Iris pigment epithelial cell (primary cell): ENCODE measurements around the gene PLEKHH1.

Source experiments
- DNase-seq: peaks from one replicate; pipeline ENCODE4 v3.0.0-alpha.2; 2011; ENCODE audit warnings: low read depth

PLEKHH1 gene

DNA sequence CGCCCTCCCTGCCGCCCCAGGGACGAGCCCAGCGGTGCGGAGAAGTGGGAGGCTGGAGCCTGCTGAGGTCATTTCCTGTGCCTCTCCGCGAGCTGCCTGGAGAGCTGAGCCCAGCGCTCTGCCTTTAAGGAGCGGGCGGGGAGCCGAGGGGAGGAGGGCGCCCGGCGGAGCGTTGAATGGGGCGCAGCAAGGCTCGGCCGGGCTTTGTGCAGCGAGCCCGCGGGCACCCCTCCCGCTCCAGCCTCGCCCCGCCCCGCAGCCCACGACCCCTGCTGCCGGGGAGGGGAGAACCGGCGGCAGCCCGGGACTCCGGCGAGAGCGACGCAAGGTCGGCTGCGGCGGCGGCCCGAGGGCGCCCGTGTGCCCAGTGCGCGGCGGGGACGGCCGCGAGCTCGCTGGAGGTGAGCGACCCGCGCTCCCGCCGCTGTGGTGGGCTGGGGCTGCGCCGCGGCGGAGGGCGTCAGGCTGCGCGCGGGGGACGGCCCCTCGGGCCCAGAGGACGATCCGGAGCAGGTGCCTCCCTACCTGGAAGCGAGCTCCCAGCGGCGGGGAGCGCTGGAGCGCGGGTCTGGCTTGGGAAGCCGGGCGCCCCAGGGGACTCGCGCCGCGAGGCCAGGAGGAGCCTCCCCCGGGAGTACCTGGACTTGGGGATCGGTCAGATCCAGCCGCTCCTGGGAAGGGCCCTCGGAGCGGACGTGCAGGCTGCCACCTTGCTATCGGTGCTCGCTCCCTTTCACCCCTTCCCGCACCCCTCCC is at the start of gene PLEKHH1:
Gene PLEKHH1 (plus strand): TSS at position 293 of the 756 bp plus-strand sequence. CDS start 8,578 bp downstream, outside the sequence.
- peak; percentile 77 for DNase-seq

DNA sequence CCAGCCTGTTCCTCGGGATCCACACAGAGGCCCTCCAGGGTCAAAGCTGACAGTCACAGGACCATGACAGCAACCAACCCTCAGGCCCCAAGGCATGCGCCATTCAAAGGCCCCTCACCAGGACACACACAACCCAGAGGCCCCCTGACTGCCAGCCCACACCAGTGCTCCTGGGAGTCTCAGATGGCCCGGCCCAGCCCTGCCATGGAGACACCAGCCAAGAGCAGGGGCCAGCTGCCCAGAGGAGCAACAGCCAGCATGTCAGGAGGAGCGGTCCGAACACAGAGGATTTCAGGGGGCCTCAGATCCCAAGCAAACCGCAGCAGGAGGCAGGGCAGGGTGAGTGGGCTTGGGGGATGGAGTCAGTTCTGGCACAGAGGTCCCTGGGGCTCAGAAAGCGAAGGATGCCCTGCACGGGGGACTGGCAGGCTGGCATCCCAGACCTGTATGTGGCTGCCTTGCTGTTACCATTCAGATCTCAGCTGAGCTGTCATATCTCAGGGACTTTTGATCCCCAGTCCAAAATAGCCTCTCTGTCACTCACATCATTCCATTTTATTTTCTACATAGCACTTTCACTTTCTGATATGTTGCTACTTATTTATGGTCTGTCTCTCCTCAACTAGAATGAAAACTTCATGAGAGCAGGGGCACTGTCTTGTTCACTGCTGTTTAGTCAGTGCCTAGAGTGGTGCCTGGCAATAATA is 49.4 kb upstream of the PLEKHH1 start:
- DNase-seq = no peak

DNA sequence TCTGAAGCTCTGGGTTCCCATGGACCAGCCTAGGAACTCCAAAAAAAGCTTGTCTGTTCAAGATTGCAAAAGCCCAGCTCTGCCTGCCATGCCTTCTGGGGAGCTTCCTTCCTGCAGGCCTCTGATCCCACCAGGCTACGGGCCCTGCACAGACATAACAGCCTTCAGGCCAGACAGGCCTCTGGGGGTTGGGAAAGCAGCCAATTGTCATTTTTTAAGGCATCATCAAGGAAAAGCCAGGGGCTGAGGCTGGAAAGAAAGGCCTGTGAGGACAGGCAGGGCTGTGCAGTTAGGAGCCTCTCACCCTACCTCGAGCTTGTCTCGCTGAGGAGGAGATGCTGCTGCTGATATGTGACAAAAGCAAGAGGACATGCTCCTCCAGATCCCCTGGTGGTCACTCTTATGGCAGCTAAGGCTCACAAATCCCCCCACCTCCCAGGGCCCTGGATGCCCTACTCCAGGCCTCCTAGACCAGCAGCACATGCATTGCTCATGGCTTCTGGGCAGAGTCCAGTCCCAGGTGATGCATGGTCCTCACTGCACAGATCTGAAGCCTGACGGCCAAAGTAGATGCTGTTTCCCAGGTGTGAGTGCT is 47.5 kb upstream of the PLEKHH1 start:
- DNase-seq = peak; percentile 48

DNA sequence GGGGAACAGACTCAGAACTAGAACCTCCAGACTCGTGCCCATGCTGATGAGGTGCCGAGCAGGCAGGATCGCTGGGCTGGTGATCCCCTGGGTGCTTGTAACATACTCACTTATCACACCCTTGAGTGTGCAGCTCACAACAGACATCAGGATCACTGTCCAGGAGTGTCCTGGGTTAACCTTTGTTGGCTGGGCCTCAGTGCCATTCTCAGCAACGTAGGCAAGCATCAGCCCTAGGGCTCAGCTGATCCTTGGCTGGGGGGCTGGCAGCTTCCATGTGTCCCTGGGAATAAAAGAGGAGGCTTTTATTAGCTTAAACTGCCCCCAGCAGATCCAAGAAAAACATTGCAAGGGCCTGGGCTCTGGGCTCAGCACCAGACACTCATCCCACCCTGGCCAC is 46.2 kb upstream of the PLEKHH1 start:
- DNase-seq = no peak

DNA sequence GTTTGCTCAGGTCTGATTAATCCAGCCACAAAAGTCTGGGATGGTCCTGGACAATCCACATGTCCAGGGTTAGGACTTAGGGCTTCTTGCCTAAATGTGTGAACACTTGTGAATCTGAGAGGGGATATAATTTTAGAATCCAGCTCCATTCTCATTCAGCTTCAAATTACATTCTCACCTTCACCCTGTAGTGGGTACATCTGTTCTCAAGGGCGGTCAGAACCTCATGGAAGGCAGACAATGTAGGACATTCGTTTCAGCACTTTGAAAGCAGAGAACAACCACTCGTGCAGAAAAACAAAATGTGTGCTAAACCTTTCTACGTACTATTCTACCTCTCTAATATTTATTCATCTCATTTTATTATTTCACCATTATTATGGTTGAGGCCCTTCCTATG is 45.8 kb upstream of the PLEKHH1 start:
- DNase-seq = no peak

DNA sequence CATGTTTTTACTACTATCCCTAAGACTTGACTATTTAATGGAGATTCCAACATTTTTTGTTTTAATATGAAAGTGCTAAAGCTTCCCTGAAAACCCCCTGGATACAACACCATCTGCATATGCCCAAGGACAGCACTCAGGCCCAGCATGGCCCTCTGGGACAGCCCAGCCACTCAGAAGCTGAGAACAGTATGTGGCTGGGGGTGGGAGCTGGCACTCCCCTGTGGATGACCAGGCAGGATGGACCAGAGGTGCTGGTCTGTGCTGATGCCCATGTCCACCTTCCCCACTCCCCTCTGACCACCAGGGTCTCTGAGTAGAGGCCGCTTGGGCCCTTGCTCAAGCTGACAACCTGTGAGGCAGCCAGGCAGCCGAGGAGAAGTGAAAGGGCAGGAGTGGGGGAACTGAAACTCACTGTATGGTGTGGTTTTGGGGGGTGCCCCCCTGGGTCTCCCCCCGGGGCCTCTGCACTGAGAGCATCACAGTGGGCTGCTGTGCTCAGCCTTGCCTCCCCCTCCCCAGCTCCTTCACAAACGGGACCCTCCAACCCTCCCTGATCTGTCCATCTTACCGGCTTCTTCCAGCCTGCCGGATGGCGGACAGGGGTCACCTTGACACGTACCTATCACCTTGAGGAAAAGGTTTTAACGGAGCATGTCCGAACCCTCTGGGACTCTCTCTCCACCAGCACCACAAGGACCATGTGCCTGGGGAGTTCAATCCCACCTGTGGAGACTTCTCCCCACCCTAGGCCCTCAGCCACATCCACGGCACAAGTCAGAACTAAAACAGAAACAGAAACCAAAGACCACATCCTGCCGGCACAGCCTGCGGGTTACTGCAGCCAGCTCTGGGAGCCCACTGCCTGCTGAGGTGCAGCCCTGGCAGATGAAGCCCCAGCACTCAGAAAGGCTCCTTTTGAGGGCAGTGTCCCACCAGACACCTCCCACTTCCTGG is 44.9 kb upstream of the PLEKHH1 start, which contains the start of gene TMEM229B:
Gene TMEM229B (minus strand): TSS at position 785 of the 957 bp plus-strand sequence. CDS start 14,798 bp downstream, outside the sequence.
- peak; percentile 12 for DNase-seq

DNA sequence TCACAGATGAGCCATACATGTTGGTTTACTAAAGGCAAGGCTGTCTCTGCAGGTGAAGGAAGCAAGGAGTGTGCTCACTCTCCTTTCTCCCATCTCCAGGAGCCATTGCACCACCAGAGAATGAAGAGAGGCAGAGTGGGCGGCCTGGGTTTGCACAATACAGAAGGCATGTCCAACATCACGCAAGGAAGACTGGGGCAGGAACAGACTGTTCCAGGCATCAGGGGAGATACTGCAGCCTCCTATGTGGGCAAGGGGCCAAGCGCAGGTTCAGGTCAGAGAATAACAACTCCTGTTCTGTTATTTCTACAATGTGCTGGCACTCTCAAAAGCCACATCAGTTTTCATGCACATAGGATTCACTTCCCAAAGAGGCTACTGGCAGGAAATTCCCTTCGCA is 42.9 kb upstream of the PLEKHH1 start:
- DNase-seq = peak; percentile 6

DNA sequence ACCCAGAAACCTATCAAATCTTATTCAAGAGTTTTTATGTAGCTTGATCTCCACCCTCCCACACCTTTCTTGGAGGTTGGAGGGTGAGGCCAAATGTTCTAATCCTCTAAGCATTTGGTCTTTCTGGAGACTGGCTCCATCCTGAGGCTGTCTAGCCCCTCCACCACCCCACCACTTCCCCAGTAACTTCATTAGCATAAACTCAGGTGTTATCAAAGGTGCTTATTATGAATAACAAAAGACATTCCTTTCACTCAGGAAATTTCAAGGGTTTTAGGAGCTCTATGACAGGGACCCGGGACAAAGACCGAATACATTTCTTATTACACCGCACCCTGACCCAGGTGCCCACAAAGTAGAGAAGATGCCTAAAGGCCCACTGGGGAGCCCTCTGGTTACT is 41.8 kb upstream of the PLEKHH1 start:
- DNase-seq = no peak

DNA sequence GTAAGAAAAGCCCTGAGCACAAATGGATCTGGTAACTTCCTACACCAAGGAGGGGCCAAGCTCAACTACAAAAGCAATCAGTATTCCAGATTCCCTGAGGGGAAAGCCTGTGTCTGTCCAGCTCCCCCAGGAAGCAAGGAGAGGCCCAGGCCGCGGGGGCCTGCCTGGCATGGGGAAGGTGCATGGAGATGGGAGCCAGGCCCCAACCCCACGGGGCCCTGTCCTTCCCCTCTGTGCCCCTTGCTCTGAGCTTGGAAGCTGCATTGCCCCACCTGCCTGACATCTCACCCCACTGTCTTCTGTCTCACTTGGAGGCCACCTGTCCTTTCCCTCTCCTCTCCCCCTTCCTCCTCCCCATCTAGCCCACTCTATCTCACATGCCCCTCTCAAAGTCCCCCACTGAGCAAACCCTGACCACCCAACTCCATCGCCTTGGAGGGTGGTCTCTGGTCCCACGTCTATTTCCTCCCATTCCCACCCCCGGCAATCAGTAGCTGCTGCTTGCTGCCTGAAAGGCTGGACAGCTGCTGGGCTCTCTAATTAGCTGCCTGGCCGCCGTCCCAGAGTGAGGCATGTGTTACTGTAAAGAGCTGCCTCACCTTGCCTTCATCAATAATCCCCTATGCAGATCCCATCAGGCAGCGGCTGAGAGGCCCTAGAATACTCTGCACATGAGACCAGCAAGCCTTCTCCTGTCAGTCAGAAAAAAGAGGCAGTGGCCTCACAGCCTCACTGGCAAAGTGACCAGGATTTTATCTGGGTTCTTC is 41.2 kb upstream of the PLEKHH1 start:
- no peak for DNase-seq

DNA sequence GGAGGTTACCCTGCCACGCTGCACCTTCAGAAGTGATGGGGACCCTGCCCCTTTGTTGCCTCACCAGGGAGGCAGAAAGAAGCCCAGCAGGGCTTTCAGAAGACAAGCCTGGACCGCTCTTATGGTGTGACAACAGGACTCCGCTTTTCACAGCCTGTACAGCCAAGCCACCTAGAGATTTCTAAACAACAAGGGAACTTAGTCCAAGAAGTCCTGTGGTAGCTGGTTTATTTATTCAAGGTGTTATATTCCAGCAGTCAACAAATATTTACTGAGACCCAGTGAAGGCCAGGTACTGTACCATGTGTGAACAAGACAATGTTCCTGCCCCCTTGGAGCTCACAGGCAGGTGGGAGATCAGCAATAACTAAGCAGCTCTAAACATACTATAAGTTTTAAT is 40.6 kb upstream of the PLEKHH1 start:
- DNase-seq = no peak

DNA sequence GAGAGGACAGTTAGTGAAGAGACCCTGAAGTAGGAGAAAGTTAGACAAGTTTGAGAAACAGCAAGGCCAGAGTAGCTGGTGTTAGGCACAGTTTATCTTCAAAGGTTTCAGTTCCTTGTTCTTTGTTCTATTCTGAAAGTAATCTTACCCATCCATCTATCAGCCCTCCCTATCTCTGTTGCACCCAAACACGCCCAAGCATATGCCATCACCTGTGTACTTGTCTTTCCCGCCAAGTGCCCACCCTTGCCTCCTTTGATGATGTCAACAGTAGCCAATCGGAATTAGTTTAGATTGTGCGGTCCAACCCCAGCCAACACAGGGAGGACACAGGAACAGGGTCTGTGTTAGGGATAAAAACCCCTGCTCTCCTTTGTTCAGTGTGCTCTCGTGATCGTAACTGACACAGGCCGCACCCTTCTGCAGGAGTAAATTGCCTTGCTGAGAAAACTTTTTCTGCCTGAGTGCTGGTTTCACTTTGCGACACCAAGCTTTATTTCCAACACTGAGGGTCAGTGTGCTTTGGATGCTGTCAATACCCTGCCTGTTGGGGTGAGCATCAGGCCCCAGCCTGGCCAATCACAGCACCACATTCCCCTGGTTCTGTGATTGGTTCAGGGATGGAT is 39.9 kb upstream of the PLEKHH1 start:
- DNase-seq = no peak

DNA sequence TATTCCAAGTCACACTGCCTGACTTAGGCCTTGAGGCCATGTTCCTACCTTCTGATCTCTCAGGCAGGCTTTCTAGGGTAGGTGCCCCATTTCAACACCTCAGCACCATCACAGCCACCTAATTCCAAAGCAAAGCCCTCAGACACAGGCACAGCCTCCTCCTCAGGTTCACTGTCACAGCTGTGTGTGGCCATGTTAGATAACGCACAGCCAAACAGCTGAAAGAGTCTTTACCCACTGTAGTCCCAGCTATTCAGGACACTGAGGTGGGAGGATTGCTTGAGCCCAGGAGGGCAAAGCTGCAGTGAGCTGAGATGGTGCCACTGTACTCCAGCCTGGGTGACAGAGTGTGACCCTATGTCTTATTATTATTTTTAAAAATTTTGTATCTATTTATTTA is 37.3 kb upstream of the PLEKHH1 start:
- no peak for DNase-seq

DNA sequence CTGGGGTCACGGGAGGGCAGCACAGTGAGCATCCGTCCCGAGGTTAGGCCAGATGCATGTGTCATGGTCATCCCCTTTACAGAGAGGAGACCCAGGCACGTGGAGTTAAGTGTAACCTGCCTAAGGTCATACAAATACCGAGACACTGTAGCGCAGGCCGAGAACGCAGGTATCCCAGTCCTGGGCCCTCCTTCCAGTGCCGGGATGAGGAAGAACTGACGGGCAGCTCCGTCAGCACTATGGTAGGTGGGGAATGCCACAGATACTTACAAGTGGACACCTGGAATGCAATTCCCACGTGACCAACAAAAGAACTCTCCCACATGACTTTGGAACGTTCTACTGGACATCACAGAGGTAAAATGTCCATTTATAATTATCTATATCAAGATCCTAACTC is 35.9 kb upstream of the PLEKHH1 start:
- no peak for DNase-seq

DNA sequence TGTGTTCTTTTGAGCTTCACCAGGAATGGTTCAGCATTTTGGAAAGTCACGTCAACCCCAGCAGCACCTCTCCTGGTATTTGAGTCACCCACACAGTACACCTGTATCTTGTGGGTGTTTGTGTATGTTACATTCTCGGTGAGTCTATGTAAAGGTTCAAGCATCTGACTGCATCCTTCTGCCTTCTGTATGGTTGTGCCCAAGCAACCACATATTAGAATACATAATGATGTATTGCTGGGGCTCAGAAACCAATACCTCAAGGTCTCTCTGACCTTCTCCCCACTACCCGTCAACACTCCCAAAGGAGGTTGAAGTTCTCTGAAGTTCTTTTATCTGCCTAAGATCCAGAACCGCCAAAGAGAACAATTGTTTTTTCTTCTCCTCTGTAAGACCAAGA is 35.4 kb upstream of the PLEKHH1 start:
- DNase-seq = no peak

DNA sequence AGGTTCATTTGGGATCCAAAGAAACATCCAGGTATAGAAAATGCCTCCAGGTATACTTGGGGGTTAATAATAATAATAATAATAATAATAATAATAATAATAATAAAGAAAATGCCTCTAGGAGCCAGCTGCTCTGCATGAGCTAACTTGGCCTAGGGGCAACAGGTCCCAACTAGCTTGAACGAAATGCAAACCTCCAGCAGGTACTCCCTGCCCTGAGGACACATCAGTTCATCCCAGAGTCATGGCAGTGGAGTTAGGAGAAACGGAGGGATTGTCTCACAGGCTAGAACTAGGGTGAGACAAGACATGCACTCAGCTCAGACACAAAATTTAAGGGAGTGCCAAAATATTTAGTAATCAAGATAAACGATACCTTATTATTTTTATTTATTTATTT is 32.1 kb upstream of the PLEKHH1 start:
- DNase-seq = no peak

DNA sequence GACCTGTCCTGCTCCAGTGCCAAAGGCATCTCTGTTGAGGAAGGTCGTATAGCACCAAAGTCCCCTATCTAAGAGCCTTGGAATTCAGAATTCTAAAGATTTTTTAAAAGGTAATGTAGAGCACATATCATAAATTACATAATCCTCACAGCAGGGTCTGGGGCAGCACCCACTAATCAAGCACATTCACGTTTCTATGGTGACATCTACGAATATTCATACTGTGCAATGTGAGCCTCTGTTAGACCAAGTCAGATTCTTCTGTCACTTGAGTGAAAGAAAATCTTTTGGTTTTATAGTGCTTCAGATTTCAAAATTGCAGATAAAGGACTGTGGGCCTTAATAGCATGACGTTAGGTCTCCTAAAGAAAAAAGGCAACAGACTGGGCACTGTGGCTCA is 31.4 kb upstream of the PLEKHH1 start:
- DNase-seq = no peak

DNA sequence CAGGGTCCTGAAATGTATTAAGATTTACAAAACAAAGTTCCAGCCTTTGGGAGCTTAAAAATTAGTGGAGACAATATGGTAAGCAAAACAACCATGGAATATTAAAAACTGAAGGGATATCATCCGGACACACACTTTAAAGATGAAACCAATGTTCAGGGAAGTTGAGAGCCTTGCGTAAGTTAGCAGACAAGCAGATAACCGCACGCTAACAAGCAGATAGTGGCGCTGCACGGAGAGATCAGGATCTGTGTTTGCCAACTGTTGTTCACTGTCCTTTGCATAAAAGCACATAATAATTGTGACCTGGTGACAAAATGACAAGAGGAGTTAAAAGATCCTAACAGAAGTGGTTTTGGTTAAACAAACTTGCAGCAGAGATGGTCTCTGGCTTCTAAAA is 30.2 kb upstream of the PLEKHH1 start:
- DNase-seq = no peak

DNA sequence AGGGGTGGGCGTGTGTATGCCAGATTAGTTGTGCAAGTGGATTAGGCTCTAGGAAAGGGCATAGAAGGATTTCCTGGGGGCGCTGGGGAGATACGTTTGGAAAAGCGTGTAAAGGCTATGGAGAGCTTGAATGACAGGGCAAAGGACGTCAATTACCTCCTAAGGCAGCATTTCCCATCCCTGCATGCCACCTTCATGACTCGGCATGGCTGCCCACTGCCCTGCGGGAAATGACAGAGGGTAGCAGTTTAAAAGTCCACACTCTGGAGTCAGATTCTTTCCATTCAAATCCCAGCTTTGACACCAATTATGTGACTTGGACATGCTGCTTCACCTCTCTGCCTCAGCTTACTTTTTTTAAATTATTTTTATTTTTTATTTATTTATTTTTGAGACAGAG is 29.8 kb upstream of the PLEKHH1 start:
- no peak for DNase-seq

DNA sequence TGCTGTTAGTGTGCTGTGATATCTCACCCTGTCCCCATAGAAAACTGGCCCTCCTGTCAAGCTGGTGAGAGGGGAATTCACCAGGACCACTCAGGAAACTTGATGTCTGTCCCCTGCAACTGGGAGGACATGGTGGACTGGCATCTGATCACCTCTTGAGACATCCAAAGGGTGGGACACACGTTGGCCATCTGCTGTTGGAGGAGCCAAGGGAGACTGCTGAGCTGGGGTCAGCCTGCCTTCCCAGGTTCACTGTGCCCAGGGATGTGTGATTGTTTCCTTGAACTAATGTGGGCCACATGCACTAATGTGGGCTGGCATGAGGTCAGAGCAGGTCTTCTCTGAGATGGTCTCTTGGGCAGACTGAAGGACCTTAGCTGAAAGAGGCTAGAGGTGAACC is 27.8 kb upstream of the PLEKHH1 start:
- no peak for DNase-seq

DNA sequence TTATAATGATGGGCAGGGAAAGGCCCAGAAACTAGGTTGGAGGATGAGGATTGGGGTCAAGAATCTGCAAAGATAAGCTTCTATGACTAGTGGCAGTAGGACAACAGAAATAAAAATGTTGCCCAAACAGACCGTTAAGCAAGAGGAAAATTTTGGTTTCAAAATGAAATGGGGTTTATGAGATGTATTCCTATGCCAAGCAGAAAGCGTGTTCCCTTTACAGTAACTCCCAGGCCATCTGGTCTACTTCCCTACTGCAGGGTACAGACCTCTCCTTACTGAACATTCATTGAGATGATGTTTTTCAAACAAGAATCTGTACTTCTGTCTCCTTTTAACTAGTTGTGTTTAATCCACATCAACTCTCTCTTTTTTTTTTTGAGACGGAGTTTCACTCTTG is 24.1 kb upstream of the PLEKHH1 start:
- no peak for DNase-seq

DNA sequence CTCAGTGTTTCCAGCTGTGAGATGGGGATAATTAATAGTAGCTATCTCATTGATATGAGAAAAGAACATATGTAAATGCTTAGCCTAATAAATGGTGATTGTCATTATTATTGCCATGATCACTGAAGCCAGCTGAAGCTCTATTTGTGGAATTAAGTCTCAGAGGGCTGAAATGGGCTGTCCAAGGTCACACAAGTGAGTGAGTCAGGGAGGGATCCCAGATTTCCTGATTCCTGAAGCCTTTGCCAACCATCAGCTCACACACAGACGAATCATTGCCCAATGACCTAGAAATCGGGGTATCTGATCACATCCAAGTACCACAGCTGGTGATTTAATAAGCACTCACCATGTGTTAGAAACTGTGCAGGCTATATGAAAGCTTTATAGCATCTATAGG is 23.0 kb upstream of the PLEKHH1 start:
- peak; percentile 36 for DNase-seq
